ENCODE data around the gene AVPI1.
"Not testable (repeated sequence)": the region's sequence is repeated elsewhere in the genome, so short reads cannot be mapped to it uniquely, and the experiment has no call there.

The AVPI1 gene

DNA sequence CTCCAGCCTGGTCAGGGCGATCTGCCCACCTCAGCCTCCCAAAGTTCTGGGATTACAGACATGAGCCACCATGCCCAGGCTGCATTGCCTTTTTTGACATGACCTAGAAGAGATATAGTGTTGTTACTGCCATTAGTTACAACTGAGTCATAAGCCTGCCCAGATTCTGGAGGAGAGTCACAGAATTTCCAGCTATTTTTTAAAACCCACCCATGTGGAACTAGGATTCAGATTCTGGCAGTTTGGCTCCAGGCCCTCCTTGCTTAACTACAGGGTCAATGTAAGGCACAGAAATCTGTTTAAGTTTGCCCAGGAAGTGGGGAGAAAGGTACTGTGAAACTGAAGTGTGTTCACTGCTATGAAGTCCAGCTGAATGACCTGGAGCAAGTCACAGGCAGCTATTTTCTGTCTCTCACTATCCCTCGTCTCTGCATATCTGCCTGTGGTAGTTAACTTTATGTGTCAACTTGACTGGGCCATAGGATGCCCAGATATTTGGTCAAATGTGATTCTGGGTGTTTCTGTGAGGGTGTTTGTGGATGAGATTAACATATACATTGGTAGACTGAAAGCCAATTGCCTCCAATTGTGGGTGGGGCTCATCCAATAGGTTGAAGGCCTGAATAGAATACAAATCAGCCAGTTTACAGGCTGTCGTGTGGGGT, 18.1 kb upstream of the AVPI1 start:
- DNase-seq (no peak), ATAC-seq (replicated peaks) (no peak)
- Mint-ChIP-seq H3K27ac (no peak overlapping the region), H3K9me3 (no peaks in the 10 kb centered on the region), H3K36me3 (ENCODE audit: insufficient read depth) (no peaks in the 10 kb centered on the region), H3K27me3 (peaks cover 7 to 44% of the 10 kb centered on the region in 2 donors), H3K4me3 (no peak overlapping the region), H3K4me1 (ENCODE audit: low read depth in 2 of 2) (no peaks in the 10 kb centered on the region)

DNA sequence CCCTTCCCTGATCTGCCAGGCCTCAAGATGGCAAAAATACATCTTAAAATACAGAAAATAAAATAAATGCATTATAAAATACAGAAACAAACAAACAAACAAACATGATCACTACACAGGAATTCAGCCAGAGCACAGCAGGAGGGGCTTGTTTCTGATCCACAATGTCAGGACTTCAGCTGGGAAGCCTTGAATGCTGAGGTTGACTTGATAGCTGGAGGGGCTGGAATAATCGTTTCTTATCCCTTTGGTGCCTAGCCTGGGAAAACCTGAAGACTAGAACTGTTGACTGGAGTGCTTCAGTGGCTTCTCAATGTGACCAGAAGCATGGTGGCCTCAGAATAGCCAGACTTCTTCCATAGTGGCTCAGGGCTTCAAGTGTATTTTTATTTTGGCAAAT, 17.3 kb upstream of the AVPI1 start:
- ATAC-seq (replicated peaks) (no peak), DNase-seq (no peak)
- Mint-ChIP-seq H3K27me3 (peaks cover 4 to 40% of the 10 kb centered on the region in 2 donors), H3K36me3 (ENCODE audit: insufficient read depth) (no peaks in the 10 kb centered on the region), H3K4me1 (ENCODE audit: low read depth in 2 of 2) (no peaks in the 10 kb centered on the region), H3K4me3 (no peak overlapping the region), H3K9me3 (no peaks in the 10 kb centered on the region), H3K27ac (peak overlapping the region in 1 of 2 donors; percentile 52)

DNA sequence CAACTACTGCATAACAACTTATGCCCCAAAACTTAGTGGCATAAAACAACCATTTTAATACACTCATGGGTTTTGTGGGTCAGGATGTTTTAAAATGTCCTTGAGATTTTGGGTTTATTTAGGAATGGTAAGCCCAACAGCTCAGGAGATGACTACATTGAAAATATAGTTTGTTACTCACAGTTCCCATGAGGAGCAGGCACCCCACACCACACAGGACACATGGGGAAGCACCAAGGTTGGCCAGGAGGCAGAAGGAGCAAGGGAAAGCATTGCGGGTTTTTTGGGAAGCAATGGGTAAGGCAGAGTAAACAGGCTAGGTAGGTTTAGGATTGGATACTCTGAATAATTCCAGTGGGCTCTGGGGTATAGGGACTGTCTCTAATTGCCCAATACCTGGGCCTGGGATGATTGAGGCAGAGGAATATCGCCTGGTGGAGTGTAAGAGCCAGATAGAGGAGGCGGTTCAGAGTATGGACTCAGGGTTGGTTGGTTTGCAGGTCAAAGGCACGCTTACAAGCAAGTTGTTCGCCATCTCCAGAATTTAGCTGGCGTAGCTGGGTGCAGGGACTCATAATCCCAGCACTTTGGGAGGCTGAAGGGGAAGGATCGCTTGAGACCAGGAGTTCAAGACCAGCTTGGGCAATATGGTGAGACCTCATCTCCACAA, 16.5 kb upstream of the AVPI1 start:
- H3K4me1 Mint-ChIP-seq (ENCODE audit: low read depth in 2 of 2): no peaks in the 10 kb centered on the region
- H3K36me3 Mint-ChIP-seq (ENCODE audit: insufficient read depth): no peaks in the 10 kb centered on the region
- no peak for DNase-seq
- no peak for ATAC-seq (replicated peaks)
- peaks cover 0 to 32% of the 10 kb centered on the region in 2 donors for H3K27me3 Mint-ChIP-seq
- no peaks in the 10 kb centered on the region for H3K9me3 Mint-ChIP-seq
- no peak overlapping the region for H3K4me3 Mint-ChIP-seq
- peak overlapping the region in 1 of 2 donors; percentile 52 for H3K27ac Mint-ChIP-seq

DNA sequence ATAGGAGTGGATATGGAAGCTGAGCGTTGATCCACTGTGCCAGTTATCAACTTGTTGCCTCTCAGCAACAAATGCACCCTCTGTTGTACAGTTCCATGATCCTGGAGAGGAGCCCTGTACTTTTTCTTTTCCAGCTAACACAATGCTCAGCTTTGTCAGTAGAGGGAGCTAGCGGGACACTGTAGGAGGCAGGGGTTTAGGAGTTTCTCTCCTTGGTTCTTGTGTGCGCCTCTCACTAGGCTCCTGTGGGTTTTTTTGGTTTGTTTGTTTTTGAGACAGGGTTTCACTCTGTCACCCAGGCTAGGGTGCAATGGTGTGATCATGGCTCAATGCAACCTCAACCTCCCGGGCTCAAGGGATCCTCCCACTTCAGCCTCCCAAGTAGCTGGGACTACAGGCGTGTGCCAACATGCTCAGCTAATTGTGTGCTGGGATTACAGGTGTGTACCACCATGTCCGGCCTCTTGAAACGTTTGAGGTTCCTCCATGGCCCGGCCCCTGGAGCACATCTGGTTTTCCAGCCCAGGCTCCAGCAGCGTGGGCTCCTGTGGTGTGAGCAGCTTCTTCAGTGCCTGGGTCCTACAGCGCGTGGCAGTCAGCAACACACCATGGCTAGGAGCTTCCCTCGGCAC, 14.5 kb upstream of the AVPI1 start:
- Mint-ChIP-seq H3K4me1 (ENCODE audit: low read depth in 2 of 2) (no peaks in the 10 kb centered on the region), H3K27me3 (peaks cover 0 to 23% of the 10 kb centered on the region in 2 donors), H3K9me3 (no peaks in the 10 kb centered on the region), H3K36me3 (ENCODE audit: insufficient read depth) (no peaks in the 10 kb centered on the region), H3K27ac (no peak overlapping the region), H3K4me3 (no peak overlapping the region)
- ATAC-seq (replicated peaks) (peak; percentile 99), DNase-seq (peak; percentile 45 to 51 (median 49))

GRCh38 chr10:97698072-97698655, 11.1 kb upstream of the AVPI1 start:
- H3K36me3 Mint-ChIP-seq (ENCODE audit: insufficient read depth); H3K27ac Mint-ChIP-seq; DNase-seq; H3K4me3 Mint-ChIP-seq; ATAC-seq (replicated peaks); H3K9me3 Mint-ChIP-seq; H3K4me1 Mint-ChIP-seq (ENCODE audit: low read depth in 2 of 2); H3K27me3 Mint-ChIP-seq: not testable (repeated sequence)

GRCh38 chr10:97690133-97690532, 3.1 kb upstream of the AVPI1 start:
- Mint-ChIP-seq H3K36me3 (ENCODE audit: insufficient read depth) (peaks cover 8% of the 10 kb centered on the region), H3K27me3 (peaks cover 0 to 10% of the 10 kb centered on the region in 2 donors), H3K9me3 (no peaks in the 10 kb centered on the region), H3K27ac (no peak overlapping the region), H3K4me3 (no peak overlapping the region), H3K4me1 (ENCODE audit: low read depth in 2 of 2) (peaks cover 9 to 17% of the 10 kb centered on the region in 2 donors)
- no peak for ATAC-seq (replicated peaks)
- no peak for DNase-seq

GRCh38 chr10:97689559-97690020, 2.5 kb upstream of the AVPI1 start:
- Mint-ChIP-seq H3K27ac (no peak overlapping the region), H3K9me3 (no peaks in the 10 kb centered on the region), H3K27me3 (peaks cover 0 to 9% of the 10 kb centered on the region in 2 donors), H3K36me3 (ENCODE audit: insufficient read depth) (peaks cover 8% of the 10 kb centered on the region), H3K4me3 (no peak overlapping the region), H3K4me1 (ENCODE audit: low read depth in 2 of 2) (peaks cover 9 to 17% of the 10 kb centered on the region in 2 donors)
- DNase-seq: no peak
- ATAC-seq (replicated peaks): no peak

DNA sequence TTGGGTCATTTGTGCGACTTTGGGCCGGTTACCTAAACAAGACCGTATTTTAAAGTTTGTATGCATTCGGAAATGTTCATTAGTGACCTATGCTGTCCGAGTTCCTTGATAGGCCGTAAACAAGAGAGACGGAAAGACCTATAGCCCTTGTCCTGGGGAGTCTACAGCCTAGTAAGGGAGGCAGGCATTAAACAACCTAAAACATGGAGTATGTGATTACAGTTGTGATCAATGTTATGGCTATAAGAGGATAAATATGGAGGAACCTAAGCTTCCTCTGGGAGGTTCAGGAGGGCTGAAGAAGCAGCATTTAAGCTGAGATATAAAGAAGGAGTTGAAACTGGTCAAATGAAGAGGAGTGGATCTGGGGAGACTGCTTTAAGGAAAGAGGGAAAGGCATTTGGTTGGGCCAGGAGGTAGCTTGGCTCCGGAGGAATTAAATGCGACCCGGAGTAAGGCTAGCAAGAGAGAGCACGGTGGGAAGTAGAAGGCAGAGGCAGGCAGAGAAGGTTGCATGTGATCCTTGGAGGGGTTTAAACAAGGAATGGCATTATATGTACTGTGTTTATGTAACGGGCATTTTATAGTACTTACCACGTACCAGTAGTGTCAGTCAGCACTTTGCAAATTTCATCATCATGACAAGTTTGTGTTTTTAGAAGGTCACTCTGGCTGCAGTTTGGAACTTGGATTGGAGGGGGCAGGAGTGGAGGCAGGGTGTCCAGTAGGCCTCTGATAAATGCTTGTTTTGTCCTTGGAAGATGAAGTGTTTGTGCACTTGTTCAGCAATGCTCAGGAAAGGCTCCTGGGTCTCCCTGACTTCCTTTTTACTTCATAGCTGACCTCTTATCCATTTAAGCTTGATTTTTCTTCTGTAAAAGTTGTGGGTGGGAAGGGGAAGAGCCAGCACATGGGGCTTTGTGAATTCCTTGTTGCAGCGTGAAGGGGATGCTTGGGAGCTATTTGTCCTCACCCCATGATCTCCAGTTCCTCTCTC, 1.0 kb upstream of the AVPI1 start:
- Mint-ChIP-seq H3K4me3 (peak overlapping the region; percentile 81 to 84), H3K9me3 (no peaks in the 10 kb centered on the region), H3K27me3 (no peaks in the 10 kb centered on the region), H3K4me1 (ENCODE audit: low read depth in 2 of 2) (peaks cover 9 to 17% of the 10 kb centered on the region in 2 donors), H3K27ac (peak overlapping the region; percentile 21 to 67), H3K36me3 (ENCODE audit: insufficient read depth) (peaks cover 8% of the 10 kb centered on the region)
- DNase-seq: no peak
- ATAC-seq (replicated peaks): no peak

- no peak for DNase-seq
- Mint-ChIP-seq H3K4me1 (ENCODE audit: low read depth in 2 of 2) (peaks cover 9 to 17% of the 10 kb centered on the region in 2 donors), H3K27ac (peak overlapping the region; percentile 21 to 67), H3K4me3 (peak overlapping the region; percentile 81 to 84), H3K36me3 (ENCODE audit: insufficient read depth) (peaks cover 6% of the 10 kb centered on the region), H3K27me3 (no peaks in the 10 kb centered on the region), H3K9me3 (no peaks in the 10 kb centered on the region)
- ATAC-seq (replicated peaks): no peak
These were observed 610 bp downstream of the AVPI1 start for GRCh38 chr10:97686301-97686961.

- peak overlapping the region in 1 of 2 donors; percentile 81 for H3K4me3 Mint-ChIP-seq
- DNase-seq (no peak), ATAC-seq (replicated peaks) (no peak)
- H3K27me3 Mint-ChIP-seq: no peaks in the 10 kb centered on the region
- H3K9me3 Mint-ChIP-seq: no peaks in the 10 kb centered on the region
- H3K36me3 Mint-ChIP-seq (ENCODE audit: insufficient read depth): peaks cover 6% of the 10 kb centered on the region
- H3K27ac Mint-ChIP-seq: no peak overlapping the region
- H3K4me1 Mint-ChIP-seq (ENCODE audit: low read depth in 2 of 2): peaks cover 9 to 17% of the 10 kb centered on the region in 2 donors
These were observed 1.6 kb downstream of the AVPI1 start for GRCh38 chr10:97685395-97685958.

DNA sequence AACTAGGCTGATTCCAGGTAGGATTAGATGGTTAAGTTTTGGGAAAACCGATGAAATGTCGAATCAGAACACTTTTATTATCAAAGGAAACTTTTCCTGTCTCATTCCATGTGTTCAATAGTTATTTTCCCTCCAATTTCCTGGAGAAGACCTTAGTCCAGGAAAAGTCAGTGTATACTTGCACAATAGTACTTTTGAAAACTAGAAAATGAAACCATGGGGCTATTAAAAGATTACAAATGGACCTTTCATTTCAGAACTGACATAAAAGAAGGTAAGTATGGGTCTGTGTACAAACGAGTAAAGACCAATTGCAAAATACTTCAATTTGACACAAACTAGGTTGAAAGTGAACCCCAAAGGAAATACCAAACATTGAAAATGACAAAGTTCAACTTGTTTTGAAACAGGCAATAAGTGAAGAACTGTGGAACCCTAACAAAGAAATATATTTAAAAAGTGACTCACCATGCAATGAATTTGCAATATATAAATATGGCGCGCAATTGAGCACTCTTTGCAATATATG, 2.1 kb downstream of the AVPI1 start:
- Mint-ChIP-seq H3K36me3 (ENCODE audit: insufficient read depth) (peaks cover 10% of the 10 kb centered on the region), H3K9me3 (no peaks in the 10 kb centered on the region), H3K27ac (no peak overlapping the region), H3K27me3 (no peaks in the 10 kb centered on the region), H3K4me3 (no peak overlapping the region), H3K4me1 (ENCODE audit: low read depth in 2 of 2) (peaks cover 9 to 17% of the 10 kb centered on the region in 2 donors)
- ATAC-seq (replicated peaks) (no peak), DNase-seq (no peak)

GRCh38 chr10:97684368-97684713, 2.7 kb downstream of the AVPI1 start:
- not testable (repeated sequence) for H3K36me3 Mint-ChIP-seq (ENCODE audit: insufficient read depth); H3K4me3 Mint-ChIP-seq; DNase-seq; H3K27me3 Mint-ChIP-seq; H3K9me3 Mint-ChIP-seq; H3K27ac Mint-ChIP-seq; ATAC-seq (replicated peaks)
- peaks cover 9 to 17% of the 10 kb centered on the region in 2 donors for H3K4me1 Mint-ChIP-seq (ENCODE audit: low read depth in 2 of 2)
